Measurements from ENCODE around the gene RHEBL1.

The RHEBL1 gene

GRCh38 chr12:49017891-49018260 is 51.9 kb downstream of the RHEBL1 start:
- no peaks in the 10 kb centered on the region for H3K27me3 ChIP-seq (replicated peaks; ENCODE audit: control insufficient read depth, insufficient read depth, low read length)

DNA sequence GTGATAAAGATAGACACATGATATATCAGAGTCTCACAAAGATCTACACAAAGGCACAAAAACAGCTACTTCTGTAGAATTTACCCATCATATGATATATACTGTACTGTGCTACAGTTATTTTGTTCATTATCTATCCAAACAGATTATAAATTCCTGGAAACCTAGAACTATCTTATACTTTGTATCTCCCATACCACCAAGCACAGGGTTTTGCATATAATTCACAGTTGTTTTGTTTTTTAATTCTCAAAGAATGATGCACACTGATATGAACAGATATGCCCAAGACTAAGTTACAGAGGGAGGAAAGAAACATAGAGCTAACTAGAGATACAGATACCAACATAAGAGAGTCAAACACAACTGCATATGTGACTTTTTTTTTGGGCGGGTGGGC is 54.6 kb downstream of the RHEBL1 start:
- TF ChIP-seq, protein P1, sequence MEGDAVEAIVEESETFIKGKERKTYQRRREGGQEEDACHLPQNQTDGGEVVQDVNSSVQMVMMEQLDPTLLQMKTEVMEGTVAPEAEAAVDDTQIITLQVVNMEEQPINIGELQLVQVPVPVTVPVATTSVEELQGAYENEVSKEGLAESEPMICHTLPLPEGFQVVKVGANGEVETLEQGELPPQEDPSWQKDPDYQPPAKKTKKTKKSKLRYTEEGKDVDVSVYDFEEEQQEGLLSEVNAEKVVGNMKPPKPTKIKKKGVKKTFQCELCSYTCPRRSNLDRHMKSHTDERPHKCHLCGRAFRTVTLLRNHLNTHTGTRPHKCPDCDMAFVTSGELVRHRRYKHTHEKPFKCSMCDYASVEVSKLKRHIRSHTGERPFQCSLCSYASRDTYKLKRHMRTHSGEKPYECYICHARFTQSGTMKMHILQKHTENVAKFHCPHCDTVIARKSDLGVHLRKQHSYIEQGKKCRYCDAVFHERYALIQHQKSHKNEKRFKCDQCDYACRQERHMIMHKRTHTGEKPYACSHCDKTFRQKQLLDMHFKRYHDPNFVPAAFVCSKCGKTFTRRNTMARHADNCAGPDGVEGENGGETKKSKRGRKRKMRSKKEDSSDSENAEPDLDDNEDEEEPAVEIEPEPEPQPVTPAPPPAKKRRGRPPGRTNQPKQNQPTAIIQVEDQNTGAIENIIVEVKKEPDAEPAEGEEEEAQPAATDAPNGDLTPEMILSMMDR (IDR thresholded peaks at IDR 0.05; ENCODE audit: insufficient read depth, low read length, poor library complexity, severe bottlenecking): no peak
- DNase-seq (ENCODE audit: extremely low read depth, insufficient read length): no peak
- Histone ChIP-seq H3K4me3 (replicated peaks; ENCODE audit: low read depth, low read length) (no peak overlapping the region), H3K36me3 (ENCODE audit: control insufficient read depth, insufficient read depth, low read length) (peaks cover 4% of the 10 kb centered on the region), H3K27me3 (replicated peaks; ENCODE audit: control insufficient read depth, insufficient read depth, low read length) (no peaks in the 10 kb centered on the region)

More at GRCh38 chr12:49017891-49018260, 51.9 kb downstream of the RHEBL1 start:
- H3K4me3 ChIP-seq (replicated peaks; ENCODE audit: low read depth, low read length): peak overlapping the region; percentile 90
- H3K36me3 ChIP-seq (ENCODE audit: control insufficient read depth, insufficient read depth, low read length): peaks cover 9% of the 10 kb centered on the region
- DNase-seq (ENCODE audit: extremely low read depth, insufficient read length): no peak
- TF ChIP-seq, protein P1 (IDR thresholded peaks at IDR 0.05; ENCODE audit: insufficient read depth, low read length, poor library complexity, severe bottlenecking): no peak
